Uterus (tissue), 4 donors: ENCODE results near the gene LRP6. TPM values are rescaled to one million over a fixed set of nuclear protein-coding genes. Genes with fewer than 3 reads are reported as not detected.
"Not testable (repeated sequence)": the region's sequence is repeated elsewhere in the genome, so short reads cannot be mapped to it uniquely, and the experiment has no call there.

ENCODE experiments used
- DNase-seq, 2 donors: peaks; one replicate each; pipeline ENCODE4 v3.0.0-alpha.2; 2019 to 2020
- H3K27ac ChIP-seq, 2 donors: fragments of 200-600 bp; sonication (generic); 1 replicate in 1 of 2; 2 replicates in 1 of 2; pipeline ENCODE4 v1.5.1; 2016 to 2018
- H3K27me3 ChIP-seq, 2 donors: fragments of 200-600 bp; sonication (generic); one replicate each; pipeline ENCODE4 v1.5.1; 2018 to 2019; ENCODE audit warnings: control low read depth in 1 of 2
- H3K36me3 ChIP-seq, 2 donors: fragments of 200-600 bp; sonication (generic); one replicate each; pipeline ENCODE4 v1.5.1; 2019; ENCODE audit warnings: control low read depth in 1 of 2
- H3K4me1 ChIP-seq, 2 donors: fragments of 200-600 bp; sonication (generic); one replicate each; pipeline ENCODE4 v1.5.1; 2018 to 2019; ENCODE audit warnings: control low read depth in 1 of 2
- H3K4me3 ChIP-seq, 2 donors: fragments of 200-600 bp; sonication (generic); 1 replicate in 1 of 2; 2 replicates in 1 of 2; pipeline ENCODE4 v1.5.1; 2018 to 2019; ENCODE audit warnings: mild to moderate bottlenecking in 1 of 2
- H3K9me3 ChIP-seq, 2 donors: fragments of 200-600 bp; sonication (generic); one replicate each; pipeline ENCODE4 v1.5.1; 2019; ENCODE audit warnings: control low read depth in 1 of 2
- POLR2A ChIP-seq, 2 donors: fragments of 450-650 bp; IDR thresholded peaks; one replicate each; pipeline ENCODE4 v1.6.1; 2016; ENCODE audit warnings: antibody characterized with exemption in 2 of 2, mild to moderate bottlenecking in 1 of 2, moderate library complexity in 1 of 2
- intact Hi-C: fragments of 100-400 bp; cut with DNase I; formaldehyde crosslinking; loops from one replicate; pipeline ENCODE4 v1.15.1; 2023; ENCODE audit warnings: low total_unique reads
- total RNA-seq, 4 donors: library from RNA; depleted of rRNA in 3 of 4; stranded (reverse); fragments of >200 nt in 3 of 4; gene quantifications; one replicate each; pipeline versions ENCODE4 v1.1.0 to v1.2.4, GENCODE V29; 2014 to 2023
- TF ChIP-seq, protein P1 (sequence below), 4 experiments: fragments of 200-600 bp in 2 of 4; fragments of 450-650 bp in 2 of 4; sonication (generic) in 2 of 4; IDR thresholded peaks; one replicate each; pipeline ENCODE4 v1.5.1; 2016 to 2019; ENCODE audit warnings: antibody characterized with exemption in 4 of 4, mild to moderate bottlenecking in 2 of 4, moderate library complexity in 1 of 4
- donor health status: DM: yes; HTN: yes; CAD: no.

The LRP6 gene
- total RNA-seq = 100 to 1,000 TPM in 1 of 4 donors, 10 to 100 TPM in 3; 18.7 to 141 (median 50.1) TPM

DNA sequence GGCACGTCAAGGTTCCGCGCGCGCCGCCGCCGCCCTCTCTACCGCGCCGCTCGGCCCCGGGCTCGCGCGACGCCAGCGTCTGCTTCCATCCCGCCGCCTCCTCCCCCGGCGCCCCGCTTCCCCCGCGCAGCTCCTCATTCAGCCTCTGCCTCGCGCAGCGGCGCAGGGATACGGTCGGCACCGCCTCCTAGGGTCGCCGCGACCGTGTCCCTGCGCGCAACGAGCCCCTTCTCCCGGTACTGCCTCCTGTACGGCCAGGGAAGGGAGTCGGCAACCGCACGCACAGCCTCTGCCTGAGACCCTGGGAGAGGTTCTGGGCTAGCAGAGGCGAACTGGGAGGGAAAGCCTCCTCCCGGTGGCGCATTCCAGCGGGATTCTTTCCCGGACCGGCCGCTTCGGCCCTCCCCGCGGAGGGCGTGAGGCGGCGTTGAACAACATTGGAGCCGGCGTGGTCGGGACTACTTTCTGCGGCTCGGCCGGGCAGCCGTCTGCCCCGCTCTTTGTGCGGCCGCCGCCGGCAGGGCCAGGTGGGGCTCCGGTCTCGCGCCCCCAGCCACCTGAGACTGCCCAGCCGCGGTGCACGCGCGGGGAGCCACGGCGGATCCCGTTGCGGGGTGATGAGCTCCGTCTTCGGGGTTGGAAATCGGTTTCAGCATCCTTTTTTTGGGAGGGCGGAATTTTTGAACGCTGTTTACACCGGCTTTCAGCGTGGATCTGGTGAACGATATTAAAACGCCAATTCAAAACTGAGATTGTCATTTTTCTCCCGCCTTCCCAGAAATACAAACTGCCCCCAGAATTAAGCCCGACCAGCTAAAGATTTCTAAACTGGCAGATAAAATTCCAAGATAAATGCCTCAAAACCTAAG lies at the start of gene LRP6:
TSS of gene LRP6 (minus strand) at position 172 of the 869 bp plus-strand sequence. CDS start 309 bp downstream, outside the sequence.
- no peaks in the 10 kb centered on the region for H3K27me3 ChIP-seq
- TF ChIP-seq POLR2A (IDR thresholded peaks at IDR 0.05) = peak; percentile 64 to 84
- TF ChIP-seq, protein P1, sequence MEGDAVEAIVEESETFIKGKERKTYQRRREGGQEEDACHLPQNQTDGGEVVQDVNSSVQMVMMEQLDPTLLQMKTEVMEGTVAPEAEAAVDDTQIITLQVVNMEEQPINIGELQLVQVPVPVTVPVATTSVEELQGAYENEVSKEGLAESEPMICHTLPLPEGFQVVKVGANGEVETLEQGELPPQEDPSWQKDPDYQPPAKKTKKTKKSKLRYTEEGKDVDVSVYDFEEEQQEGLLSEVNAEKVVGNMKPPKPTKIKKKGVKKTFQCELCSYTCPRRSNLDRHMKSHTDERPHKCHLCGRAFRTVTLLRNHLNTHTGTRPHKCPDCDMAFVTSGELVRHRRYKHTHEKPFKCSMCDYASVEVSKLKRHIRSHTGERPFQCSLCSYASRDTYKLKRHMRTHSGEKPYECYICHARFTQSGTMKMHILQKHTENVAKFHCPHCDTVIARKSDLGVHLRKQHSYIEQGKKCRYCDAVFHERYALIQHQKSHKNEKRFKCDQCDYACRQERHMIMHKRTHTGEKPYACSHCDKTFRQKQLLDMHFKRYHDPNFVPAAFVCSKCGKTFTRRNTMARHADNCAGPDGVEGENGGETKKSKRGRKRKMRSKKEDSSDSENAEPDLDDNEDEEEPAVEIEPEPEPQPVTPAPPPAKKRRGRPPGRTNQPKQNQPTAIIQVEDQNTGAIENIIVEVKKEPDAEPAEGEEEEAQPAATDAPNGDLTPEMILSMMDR (IDR thresholded peaks at IDR 0.05) = no peak
- peak; percentile 90 for DNase-seq
- peak within 1 kb of the TSS; percentile 98 to 100 for H3K27ac ChIP-seq
- peak within 1 kb of the TSS; percentile 80 to 85 for H3K4me3 ChIP-seq
- no peaks in the 10 kb centered on the region for H3K36me3 ChIP-seq
- H3K9me3 ChIP-seq = no peaks in the 10 kb centered on the region
- intact Hi-C loops = loop anchor here (5.0 kb wide), 1 partner anchor 55 kb away; no protein-coding TSS in a partner anchor
- H3K4me1 ChIP-seq = no peaks in the 10 kb centered on the region

DNA sequence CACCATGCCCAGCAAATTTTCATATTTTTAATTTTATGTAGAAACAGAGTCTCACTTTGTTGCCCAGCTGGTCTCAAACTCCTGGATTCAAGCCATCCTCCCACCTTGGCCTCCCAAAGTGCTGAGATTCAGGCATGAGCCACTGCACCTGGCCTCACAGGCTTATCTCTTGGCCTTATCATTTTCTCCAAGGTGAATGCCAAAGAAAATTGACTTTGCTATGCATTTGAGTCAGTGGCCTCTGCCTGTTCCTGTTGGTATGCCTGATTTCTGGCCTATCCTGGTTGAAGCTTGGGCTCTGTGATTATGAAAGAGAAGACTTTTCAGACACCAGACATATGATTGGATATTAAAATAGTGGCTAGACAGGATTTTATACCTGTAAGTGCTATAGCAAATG lies 49.0 kb upstream of the LRP6 start:
- DNase-seq = no peak
- H3K4me3 ChIP-seq = no peak overlapping the region
- no peaks in the 10 kb centered on the region for H3K4me1 ChIP-seq
- intact Hi-C loops = no loop called here
- TF ChIP-seq, protein P1 (IDR thresholded peaks at IDR 0.05) = no peak
- no peak for TF ChIP-seq POLR2A (IDR thresholded peaks at IDR 0.05)
- H3K36me3 ChIP-seq = no peaks in the 10 kb centered on the region
- no peaks in the 10 kb centered on the region for H3K9me3 ChIP-seq
- H3K27me3 ChIP-seq = no peaks in the 10 kb centered on the region
- H3K27ac ChIP-seq = no peak overlapping the region

DNA sequence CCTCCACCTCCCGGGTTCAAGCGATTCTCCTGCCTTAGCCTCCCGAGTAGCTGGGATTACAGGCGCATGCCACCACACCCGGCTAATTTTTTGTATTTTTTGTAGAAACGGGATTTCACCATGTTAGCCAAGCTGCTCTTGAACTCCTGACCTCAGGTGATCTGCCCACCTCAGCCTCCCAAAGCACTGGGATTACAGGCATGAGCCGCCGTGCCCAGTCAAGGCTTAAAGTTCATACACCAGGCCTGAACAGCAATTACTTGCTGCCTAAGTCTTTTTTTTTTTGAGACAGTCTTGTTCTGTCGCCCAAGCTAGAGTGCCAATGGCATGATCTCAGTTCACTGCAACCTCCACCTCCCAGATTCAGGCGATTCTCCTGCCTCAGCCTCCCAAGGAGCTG lies 43.9 kb upstream of the LRP6 start:
- intact Hi-C loops, H3K4me1 ChIP-seq, H3K27me3 ChIP-seq, H3K36me3 ChIP-seq, DNase-seq, H3K4me3 ChIP-seq, H3K27ac ChIP-seq, H3K9me3 ChIP-seq: not testable (repeated sequence)

DNA sequence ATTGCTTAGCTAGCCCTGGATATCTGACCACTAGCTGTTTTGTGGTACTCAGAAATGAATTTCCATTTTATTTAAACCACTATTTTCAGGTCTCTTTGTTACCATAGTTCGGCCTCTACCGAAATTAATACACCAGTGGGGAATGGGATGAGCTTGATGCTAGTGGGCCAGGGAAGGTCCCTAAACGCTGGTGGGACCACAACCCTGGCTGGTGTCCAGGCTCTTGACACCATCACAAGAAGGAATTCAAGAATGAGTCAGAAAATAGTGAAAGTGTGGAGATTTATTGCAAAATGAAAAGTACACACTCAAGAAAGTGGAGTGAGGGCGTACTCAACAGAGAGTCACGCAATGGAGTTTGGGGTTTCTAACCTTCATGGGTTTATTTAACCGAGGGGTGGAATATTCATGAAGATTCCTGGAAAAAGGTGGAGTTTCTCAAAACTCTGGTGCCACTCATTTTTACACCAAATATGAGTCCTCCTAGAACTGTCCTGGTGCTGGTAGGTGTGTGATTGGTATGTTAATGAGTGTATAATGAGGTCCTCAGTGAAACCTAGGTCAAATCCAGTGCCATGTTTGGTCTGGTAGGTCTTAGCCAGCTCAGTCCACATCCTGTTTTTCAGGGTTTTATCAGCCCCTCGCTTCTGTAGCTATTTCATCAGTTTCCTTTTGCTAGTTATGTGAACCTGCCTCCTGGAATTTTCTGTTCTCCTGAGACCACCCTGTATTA lies 38.9 kb upstream of the LRP6 start:
- no peak for DNase-seq
- Histone ChIP-seq H3K4me1 (no peaks in the 10 kb centered on the region), H3K36me3 (no peaks in the 10 kb centered on the region), H3K4me3 (no peak overlapping the region), H3K27ac (no peak overlapping the region), H3K27me3 (no peaks in the 10 kb centered on the region), H3K9me3 (no peaks in the 10 kb centered on the region)
- no peak for TF ChIP-seq POLR2A (IDR thresholded peaks at IDR 0.05)
- TF ChIP-seq, protein P1 (IDR thresholded peaks at IDR 0.05) = no peak
- intact Hi-C loops = no loop called here

DNA sequence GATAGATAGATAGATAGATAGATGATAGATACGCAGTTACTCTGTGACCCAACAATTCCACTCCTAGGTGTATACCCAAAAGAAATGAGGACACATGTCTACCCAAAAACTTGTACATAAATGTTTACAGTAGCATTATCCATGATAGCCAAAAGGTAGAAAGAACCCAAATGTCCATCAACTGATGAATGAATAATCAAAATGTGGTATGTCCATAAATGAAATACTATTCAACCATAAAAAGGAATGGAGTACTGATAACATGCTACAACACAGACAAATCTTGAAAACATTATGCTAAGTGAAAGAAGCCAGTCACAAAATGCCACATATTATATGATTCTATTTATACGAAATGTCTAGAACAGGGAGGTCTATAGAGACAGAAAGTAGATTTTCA lies 36.1 kb upstream of the LRP6 start:
- DNase-seq = no peak
- intact Hi-C loops = no loop called here
- no peak overlapping the region for H3K4me3 ChIP-seq
- H3K4me1 ChIP-seq = no peaks in the 10 kb centered on the region
- H3K27me3 ChIP-seq = no peaks in the 10 kb centered on the region
- TF ChIP-seq, protein P1 (IDR thresholded peaks at IDR 0.05) = no peak
- TF ChIP-seq POLR2A (IDR thresholded peaks at IDR 0.05) = no peak
- H3K9me3 ChIP-seq = no peaks in the 10 kb centered on the region
- no peak overlapping the region for H3K27ac ChIP-seq
- H3K36me3 ChIP-seq = no peaks in the 10 kb centered on the region
